Stimulated activated CD4-positive, alpha-beta T cell treated with anti-CD3 and anti-CD28 coated beads, TNF-alpha, amount 100 ng/mL, for 4 hours (primary cell): Measurements from ENCODE around the gene THNSL1.
"Not testable (repeated sequence)": the region's sequence is repeated elsewhere in the genome, so short reads cannot be mapped to it uniquely, and the experiment has no call there.

Experiments
- DNase-seq, 3 experiments: peaks; one replicate each; pipeline ENCODE4 v3.0.0-alpha.2; 2020; ENCODE audit warnings: low read depth in 3 of 3

THNSL1 gene

DNA sequence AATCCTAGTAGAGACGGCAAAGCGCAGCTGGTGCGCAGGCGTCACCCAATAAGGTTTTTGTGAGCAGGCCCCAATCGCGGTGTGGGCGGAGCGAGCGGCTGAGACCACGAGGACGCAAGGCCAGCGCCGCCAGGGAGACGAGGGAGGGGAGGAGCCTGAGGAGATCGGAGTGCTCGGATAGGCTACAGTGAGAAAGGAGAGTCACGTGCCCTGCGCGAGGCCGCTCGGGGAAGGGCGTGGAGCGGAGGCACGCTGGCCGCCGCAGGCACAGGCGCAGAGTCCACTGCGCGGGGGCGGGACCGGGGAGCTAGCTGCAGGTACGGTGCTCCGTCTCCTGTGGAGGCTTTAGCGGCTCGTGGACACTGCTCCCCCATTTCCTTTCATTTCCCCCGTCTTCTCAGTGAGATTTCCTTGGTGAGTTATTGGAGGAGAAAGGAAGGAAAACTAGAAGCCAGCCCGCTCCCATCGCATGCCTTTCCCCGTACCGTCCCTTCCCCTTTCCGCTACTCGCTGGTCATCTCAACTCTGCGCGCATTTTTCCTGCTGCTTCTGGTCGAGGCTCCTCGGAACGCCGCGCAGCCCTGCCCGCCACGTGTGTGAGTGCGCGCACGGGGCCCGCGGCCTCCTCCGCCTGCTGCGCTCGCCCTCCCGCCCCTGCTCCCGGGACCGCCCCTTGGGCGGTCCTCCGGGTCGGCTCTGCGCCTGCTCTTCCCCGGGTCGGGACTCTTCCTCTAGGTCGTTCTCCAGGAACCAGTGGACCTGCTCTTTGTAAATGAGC, at the start of gene THNSL1:
Gene THNSL1 (plus strand): TSS at position 237 of the 778 bp plus-strand sequence. CDS start 6,612 bp downstream, outside the sequence.
- DNase-seq = peak; percentile 91 to 98 (median 96)

GRCh38 chr10:24966962-24967481, 49.4 kb upstream of the THNSL1 start:
- DNase-seq = no peak

- DNase-seq = no peak
Measured at GRCh38 chr10:24968349-24968748, 48.1 kb upstream of the THNSL1 start.

GRCh38 chr10:24968951-24969350, 47.5 kb upstream of the THNSL1 start:
- not testable (repeated sequence) for DNase-seq

DNA sequence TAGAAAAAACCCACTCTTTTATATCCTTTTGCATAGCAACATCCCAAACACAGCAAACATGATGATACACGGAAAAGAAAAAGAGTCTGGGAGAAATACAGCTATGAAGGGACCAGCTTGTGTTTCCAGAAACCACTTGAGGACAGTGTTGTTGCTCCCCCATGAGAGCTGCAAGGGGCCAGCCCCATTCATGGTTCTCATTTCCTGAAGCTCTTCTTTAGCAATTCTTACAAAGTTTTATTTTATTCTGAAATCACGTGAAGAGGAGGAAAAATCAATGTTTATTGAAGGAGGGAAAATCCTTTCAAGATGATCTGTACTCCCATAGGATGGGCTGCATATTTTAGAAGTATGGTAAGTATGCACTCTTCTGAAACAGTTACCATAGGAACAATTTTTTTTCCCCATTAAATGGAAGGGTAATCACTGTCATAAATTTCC, 46.6 kb upstream of the THNSL1 start:
- no peak for DNase-seq

GRCh38 chr10:24971374-24971773, 45.0 kb upstream of the THNSL1 start:
- DNase-seq = no peak

DNA sequence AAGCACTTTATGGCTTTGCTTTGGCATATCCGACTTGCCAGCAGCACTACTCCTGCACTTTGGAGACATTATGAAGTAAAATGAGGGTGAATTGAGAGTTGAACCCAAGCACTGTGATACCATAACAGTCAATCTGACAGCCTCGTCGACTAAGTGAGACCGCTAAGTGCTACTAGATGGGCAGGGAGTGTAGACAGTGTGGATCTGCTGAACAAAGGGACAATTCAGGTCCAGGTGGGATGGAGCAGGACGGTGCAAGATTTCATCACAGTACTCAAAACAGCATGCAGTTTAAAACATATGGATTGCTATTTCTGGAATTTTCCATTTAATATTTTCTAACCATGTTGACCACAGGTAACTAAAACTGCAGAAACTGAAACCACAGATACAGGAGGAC, 43.2 kb upstream of the THNSL1 start:
- no peak for DNase-seq

GRCh38 chr10:24974976-24975375, 41.4 kb upstream of the THNSL1 start:
- no peak for DNase-seq

- no peak for DNase-seq
Measured at GRCh38 chr10:24979685-24980084, 36.7 kb upstream of the THNSL1 start.

DNA sequence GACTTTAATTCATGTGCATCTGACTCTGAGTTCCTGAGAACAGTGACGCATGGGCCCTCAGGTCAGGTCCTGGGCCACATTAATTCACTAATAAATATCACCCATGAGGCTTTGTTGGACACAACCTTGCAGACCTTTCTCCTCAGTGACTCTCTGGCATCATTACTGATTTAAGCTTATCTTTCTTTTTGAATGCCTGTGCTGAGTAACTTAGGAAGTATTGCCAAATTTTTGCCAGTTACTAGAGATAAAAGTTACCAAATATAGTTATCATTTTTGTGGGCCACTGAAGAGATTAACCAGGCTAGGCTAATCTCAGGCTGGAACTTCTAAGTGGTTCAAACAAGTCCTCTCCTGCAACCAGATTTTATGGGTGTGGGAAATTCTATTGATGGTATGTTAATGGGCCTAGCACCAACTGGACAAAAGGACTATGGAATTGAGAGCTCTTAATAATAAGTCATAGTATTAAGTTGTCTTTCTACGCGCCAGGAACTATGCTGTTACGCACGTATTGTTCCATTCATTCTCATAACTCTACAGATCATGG, 35.2 kb upstream of the THNSL1 start:
- no peak for DNase-seq

DNA sequence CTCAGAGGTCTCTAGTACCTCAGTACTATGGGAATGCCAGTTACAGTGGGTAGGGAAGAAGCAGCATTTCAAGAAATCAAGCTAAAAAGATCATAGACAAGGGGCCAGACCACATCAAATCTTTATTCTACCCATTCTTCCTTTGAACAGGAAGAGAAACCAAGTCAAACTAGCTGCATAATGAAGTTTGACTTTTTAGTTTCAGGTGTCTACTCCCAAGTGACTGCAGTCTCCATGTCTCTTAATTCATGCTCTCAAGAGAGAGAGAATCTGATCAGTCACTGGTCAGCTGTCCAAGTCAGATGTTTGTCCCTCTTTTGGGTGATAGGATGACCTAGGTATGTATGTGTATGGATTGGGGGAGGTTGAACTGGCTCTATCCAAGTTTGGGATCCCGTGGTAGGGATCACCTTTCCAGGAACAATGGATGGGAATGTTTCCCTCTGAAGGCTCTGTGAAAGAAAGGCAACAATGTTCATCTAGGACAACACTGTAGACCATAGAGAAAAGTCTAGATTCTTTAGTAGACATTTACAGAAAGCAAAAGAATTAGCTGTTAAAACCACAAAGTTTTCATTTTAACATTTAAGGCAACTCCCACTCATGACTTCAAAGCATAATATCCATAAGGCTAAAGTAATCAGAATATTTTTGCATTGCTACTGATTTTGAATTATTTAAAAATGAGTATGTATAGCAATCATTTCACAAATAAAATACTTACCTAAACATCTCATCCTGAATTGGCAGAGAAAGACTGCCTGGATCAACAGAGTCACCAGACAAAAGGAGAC, 33.9 kb upstream of the THNSL1 start:
- DNase-seq = no peak

- DNase-seq = no peak
Measured at GRCh38 chr10:24983130-24983529, 33.3 kb upstream of the THNSL1 start.

DNA sequence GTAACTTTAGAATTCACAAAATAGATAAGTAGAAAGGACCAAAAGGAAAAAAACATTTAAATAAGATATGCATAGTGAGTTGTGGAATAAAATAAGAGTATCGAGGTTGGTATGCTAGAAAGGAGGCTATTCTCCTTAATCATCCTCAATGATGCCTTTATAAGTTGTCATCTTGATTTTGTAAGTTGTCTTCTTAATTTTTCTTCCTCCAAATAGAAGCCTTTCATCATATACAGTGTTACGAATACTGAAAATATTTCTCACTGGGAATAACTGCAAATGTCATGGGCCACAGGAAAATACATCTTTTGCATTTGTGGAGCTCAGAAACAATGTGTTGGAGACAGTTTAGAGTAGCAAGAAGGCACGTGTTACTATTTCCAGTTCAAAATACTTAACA, 32.5 kb upstream of the THNSL1 start:
- DNase-seq = no peak

GRCh38 chr10:24984906-24985305, 31.5 kb upstream of the THNSL1 start:
- DNase-seq = no peak

DNA sequence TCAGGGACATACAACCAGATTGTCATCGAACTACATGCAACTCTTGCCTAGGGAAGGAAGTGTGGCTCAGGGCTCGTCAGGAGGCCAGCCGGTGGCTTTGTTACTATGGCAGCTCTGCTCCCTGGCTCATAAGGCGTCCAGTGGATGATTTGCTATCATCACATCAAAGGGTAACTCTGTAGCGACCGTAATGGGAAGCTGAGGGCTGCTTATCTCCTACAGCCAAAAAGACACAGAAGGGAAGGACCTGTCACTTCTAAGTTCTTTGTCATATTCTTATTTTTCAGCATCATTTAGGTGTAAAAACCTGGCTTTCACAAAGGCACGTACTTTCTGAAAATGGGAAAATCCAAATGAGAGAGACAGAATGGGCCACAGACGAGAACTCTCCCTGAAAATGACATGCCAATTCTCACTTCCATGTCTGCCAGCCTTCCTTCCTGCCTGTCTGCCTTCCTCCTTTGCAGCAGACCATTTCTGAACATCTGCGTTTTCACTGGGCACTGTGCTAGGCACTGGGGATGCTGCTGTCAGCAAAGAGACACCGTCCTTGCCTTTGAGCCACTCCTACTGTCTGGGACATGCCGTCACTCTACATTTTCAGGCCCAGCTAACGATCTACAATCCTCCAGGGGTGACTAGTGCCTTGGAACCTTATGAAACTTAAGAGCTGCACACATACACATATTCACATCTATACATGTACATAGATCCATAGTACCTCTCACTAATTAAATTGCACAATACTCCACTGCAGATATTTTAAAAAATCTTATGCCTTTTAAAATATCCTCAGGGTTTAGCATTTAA, 27.4 kb upstream of the THNSL1 start:
- DNase-seq = no peak

- no peak for DNase-seq
Measured at GRCh38 chr10:24989867-24990266, 26.5 kb upstream of the THNSL1 start.

DNA sequence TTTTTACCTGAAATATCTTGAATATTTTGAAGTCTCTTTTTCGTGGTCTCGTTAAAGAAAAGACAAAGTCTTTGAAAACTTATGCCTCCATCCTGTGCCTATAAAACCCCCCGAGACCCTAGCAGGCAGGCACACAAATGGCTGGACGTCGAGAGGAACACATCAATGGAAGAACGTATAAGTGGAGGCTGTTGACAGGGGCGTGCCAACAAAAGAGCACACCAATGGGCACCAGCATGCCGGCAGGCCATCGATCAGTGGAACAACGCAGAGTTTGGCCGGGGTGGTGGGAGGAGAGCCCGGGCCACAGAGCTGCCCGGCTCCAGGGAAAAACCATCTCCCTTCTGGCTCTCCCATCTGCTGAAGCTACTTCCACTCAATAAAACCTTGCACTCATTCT, 25.1 kb upstream of the THNSL1 start:
- DNase-seq = no peak

- no peak for DNase-seq
Measured at GRCh38 chr10:24992512-24993133, 23.8 kb upstream of the THNSL1 start.

- no peak for DNase-seq
Measured at GRCh38 chr10:24993237-24993958, 23.0 kb upstream of the THNSL1 start.

DNA sequence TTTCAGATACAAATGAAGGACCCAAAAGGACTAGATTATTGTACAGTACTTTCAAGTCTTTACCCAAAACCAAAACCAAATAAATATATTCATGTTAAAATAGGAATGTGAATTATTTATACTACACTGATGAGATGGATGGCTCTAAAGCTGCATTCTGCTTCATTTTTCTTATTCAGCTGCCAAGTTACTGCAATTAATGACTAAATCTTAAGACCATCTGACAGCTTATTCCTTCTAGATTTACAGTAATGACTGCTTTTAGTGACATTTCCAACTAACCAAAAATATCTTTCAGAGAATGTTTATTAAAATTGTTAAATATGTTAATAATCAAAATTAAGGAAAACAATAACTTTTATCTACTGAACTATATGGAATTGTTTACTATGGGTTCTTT, 21.3 kb upstream of the THNSL1 start:
- no peak for DNase-seq
